ENCODE measurements around the gene PPM1L.

- TF ChIP-seq POLR2A (IDR thresholded peaks at IDR 0.05) (no peak), CTCF (IDR thresholded peaks at IDR 0.05) (no peak)
Measured at GRCh38 chr3:160763073-160763472, 7.0 kb downstream of the PPM1L start.
